ENCODE measurements around the gene ASPRV1. TPM values are rescaled to one million over a fixed set of nuclear protein-coding genes. Genes with fewer than 3 reads are reported as not detected.

The ASPRV1 gene
- total RNA-seq, 3 donors from 2014 or later = 0.55 to 1.1 (median 0.55) TPM

- no peak for TF ChIP-seq CTCF (IDR thresholded peaks at IDR 0.05)
- peaks cover 7% of the 10 kb centered on the region for H3K4me1 ChIP-seq (ENCODE audit: low read depth)
- H3K9me3 ChIP-seq = no peaks in the 10 kb centered on the region
- intact Hi-C loops (cut with DNase I, micrococcal nuclease) = no loop called here
- H3K36me3 ChIP-seq (ENCODE audit: low read depth) = peaks cover 21% of the 10 kb centered on the region
- ATAC-seq = no peak
- no peak for DNase-seq
- H3K4me3 ChIP-seq = no peak overlapping the region
Observed at GRCh38 chr2:69936906-69937305, 24.5 kb downstream of the ASPRV1 start.

GRCh38 chr2:69935011-69935410 is 26.4 kb downstream of the ASPRV1 start:
- intact Hi-C loops (cut with DNase I, micrococcal nuclease) = no loop called here

GRCh38 chr2:69934614-69934908 is 26.9 kb downstream of the ASPRV1 start:
- TF ChIP-seq CTCF (IDR thresholded peaks at IDR 0.05) = no peak
- H3K4me3 ChIP-seq = no peak overlapping the region
- ATAC-seq (no peak), DNase-seq (no peak)
- H3K9me3 ChIP-seq = no peaks in the 10 kb centered on the region
- H3K4me1 ChIP-seq (ENCODE audit: low read depth) = peaks cover 7% of the 10 kb centered on the region
- intact Hi-C loops (cut with DNase I, micrococcal nuclease) = no loop called here
- H3K36me3 ChIP-seq (ENCODE audit: low read depth) = peaks cover 21% of the 10 kb centered on the region

More at GRCh38 chr2:69935011-69935410, 26.4 kb downstream of the ASPRV1 start:
- Histone ChIP-seq H3K36me3 (ENCODE audit: low read depth) (peaks cover 21% of the 10 kb centered on the region), H3K9me3 (no peaks in the 10 kb centered on the region), H3K4me3 (no peak overlapping the region), H3K4me1 (ENCODE audit: low read depth) (peaks cover 7% of the 10 kb centered on the region)
- ATAC-seq = no peak
- no peak for DNase-seq
- TF ChIP-seq CTCF (IDR thresholded peaks at IDR 0.05) = no peak

- ATAC-seq = peak; percentile 82
- Histone ChIP-seq H3K4me3 (no peak overlapping the region), H3K36me3 (ENCODE audit: low read depth) (peaks cover 18% of the 10 kb centered on the region), H3K9me3 (no peaks in the 10 kb centered on the region), H3K4me1 (ENCODE audit: low read depth) (peaks cover 7% of the 10 kb centered on the region)
- DNase-seq = no peak
- intact Hi-C loops (cut with DNase I, micrococcal nuclease) = no loop called here
- TF ChIP-seq CTCF (IDR thresholded peaks at IDR 0.05) = no peak
Observed at GRCh38 chr2:69933839-69934613, 27.4 kb downstream of the ASPRV1 start.

GRCh38 chr2:69933254-69933828 is 28.1 kb downstream of the ASPRV1 start:
- ATAC-seq (peak; percentile 70), DNase-seq (no peak)
- Histone ChIP-seq H3K4me3 (no peak overlapping the region), H3K36me3 (ENCODE audit: low read depth) (peaks cover 12% of the 10 kb centered on the region), H3K9me3 (no peaks in the 10 kb centered on the region), H3K4me1 (ENCODE audit: low read depth) (peaks cover 7% of the 10 kb centered on the region)
- no peak for TF ChIP-seq CTCF (IDR thresholded peaks at IDR 0.05)
- intact Hi-C loops (cut with DNase I, micrococcal nuclease) = no loop called here
